ENCODE data around the gene SHROOM1.
A peak's percentile ranks its signal among the peaks of the same experiment; 100 is the strongest.

Gene SHROOM1

DNA sequence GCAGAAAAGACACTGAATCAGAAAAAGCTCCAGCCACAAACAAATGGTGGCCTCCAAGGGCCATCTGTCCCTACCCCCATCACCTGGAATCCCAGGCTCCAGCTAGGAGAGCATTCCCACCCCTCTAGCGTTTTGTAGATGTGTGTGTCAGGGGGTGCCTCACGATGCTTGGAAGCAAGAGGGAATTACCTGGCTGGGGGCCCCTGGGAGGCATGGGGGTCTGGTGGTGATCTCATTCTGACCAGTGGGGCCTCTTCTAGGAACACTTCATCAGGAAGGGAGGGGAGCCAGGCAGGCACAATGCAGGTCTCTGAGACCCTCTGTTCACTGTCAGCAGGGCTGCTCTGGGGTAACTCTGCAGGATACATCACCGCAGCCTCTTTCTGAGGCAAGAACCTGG is 6.0 kb downstream of the SHROOM1 start:
- DNase-seq (ENCODE audit: low read depth) = no peak

GRCh38 chr5:132823481-132824050 is 6.9 kb downstream of the SHROOM1 start:
- no peak for DNase-seq (ENCODE audit: low read depth)

GRCh38 chr5:132822650-132823480 is 7.6 kb downstream of the SHROOM1 start:
- DNase-seq (ENCODE audit: low read depth) = no peak

DNA sequence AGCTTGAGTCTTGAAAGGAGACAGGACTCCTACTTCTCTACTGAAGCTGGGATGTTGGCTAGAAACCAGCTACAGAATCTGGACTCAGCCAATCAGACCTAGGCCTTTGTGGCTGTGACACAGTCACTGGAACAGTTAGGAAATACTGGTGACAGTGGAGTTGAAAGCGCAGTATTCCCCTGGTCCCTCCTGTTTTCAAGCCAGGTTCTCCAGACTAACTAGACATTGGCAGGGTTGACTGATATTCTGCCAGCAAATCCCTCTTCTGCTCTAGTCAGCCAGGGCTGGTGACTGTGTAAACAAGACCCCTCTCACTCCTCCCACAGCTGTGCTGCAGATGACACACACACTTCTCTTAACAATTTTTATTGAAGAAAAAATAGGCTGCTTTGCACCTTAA is 8.7 kb downstream of the SHROOM1 start:
- DNase-seq (ENCODE audit: low read depth) = no peak

GRCh38 chr5:132821350-132821749 is 9.1 kb downstream of the SHROOM1 start:
- DNase-seq (ENCODE audit: low read depth) = no peak

GRCh38 chr5:132820162-132820754 is 10.2 kb downstream of the SHROOM1 start:
- DNase-seq (ENCODE audit: low read depth) = peak; percentile 64

GRCh38 chr5:132819468-132819867 is 11.0 kb downstream of the SHROOM1 start:
- DNase-seq (ENCODE audit: low read depth) = no peak

DNA sequence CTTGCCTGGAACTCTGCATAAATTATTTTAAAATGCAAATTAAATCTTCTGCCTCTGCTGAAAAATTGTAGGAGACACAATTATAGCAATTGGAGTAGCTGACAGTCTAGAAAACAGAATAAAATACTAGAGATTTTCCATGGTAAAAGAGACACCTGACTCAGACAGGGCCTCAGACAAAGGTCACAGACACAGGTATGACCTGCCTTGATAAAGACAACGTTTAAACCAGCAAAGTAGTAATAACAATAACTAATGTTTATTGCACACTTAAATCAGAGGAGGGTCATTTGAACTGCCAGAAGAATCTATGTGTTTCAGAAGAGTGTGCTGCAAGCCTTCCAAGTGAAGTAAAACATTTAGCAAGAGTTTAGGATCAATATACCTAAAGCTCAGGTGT is 13.4 kb downstream of the SHROOM1 start:
- DNase-seq (ENCODE audit: low read depth) = no peak

GRCh38 chr5:132816554-132816953 is 13.9 kb downstream of the SHROOM1 start:
- DNase-seq (ENCODE audit: low read depth) = no peak

- DNase-seq (ENCODE audit: low read depth) = no peak
Observed at GRCh38 chr5:132816083-132816482, 14.4 kb downstream of the SHROOM1 start.

- DNase-seq (ENCODE audit: low read depth) = no peak
Observed at GRCh38 chr5:132815454-132815853, 15.0 kb downstream of the SHROOM1 start.

DNA sequence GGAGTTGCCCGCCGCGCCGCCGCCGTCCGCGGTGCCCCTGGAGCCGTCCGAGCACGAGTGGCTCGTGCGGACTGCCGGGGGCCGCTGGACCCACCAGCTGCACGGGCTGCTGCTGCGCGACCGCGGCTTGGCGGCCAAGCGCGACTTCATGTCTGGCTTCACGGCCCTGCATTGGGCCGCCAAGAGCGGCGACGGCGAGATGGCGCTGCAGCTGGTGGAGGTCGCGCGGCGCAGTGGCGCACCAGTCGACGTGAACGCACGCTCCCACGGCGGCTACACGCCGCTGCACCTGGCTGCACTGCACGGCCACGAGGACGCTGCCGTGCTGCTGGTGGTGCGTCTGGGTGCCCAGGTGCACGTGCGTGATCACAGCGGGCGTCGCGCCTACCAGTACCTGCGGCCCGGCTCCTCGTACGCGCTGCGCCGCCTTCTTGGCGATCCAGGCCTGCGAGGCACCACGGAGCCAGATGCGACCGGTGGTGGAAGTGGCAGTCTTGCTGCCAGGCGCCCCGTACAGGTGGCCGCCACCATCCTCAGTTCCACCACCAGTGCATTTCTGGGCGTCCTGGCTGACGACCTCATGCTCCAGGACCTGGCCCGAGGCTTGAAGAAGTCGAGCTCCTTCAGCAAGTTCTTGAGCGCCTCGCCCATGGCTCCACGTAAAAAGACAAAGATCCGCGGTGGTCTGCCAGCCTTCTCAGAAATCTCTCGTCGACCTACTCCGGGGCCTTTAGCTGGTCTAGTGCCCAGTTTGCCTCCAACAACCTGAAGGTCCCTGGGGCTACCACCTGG is 15.7 kb downstream of the SHROOM1 start:
- DNase-seq (ENCODE audit: low read depth) = no peak

- DNase-seq (ENCODE audit: low read depth) = no peak
Observed at GRCh38 chr5:132813599-132814502, 16.6 kb downstream of the SHROOM1 start.

DNA sequence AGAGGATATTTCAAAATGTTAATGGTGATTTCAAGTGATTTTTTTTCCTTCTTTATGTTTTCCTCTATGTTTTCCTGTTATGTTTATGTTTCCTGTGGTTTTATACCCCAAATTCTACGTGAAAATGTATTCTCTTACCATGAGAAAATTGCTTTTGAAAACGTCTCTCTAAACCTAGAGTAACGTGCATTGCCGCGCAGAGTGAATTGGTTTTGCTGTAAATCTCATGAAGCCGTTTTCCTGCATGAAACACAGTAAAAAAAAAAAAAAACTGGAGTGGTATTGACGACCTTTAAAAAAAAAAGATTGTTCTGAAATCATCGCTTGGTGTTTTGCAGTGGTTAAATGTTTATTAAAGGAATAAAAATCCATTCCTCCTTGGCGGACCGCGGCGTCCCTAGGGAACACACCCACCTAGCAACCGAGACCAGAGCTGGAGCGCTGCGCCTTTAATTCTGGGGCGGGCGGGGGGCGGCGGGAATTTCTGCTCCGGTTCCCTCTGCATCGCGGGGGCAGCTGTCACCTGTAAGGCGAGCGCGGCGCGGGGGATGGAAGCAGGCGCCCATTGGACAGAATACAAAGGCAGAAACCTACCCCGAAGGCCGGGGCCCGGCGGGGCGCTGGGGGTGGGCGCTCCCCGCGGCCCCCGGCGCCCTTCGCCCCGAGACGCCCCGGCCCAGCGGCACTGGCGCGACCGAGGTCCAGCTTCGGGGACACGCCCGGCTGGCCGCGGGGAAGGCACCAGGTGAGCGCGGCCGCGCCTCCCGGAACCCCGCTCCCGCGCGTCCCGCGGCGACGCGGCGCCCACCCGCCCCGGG is 17.5 kb downstream of the SHROOM1 start, which contains the start of gene SOWAHA:
Gene SOWAHA (plus strand): TSS at position 522 of the 818 bp plus-strand sequence. CDS start 320 bp downstream, outside the sequence.
- DNase-seq (ENCODE audit: low read depth) = no peak

- DNase-seq (ENCODE audit: low read depth) = no peak
Observed at GRCh38 chr5:132812123-132812765, 18.2 kb downstream of the SHROOM1 start.

DNA sequence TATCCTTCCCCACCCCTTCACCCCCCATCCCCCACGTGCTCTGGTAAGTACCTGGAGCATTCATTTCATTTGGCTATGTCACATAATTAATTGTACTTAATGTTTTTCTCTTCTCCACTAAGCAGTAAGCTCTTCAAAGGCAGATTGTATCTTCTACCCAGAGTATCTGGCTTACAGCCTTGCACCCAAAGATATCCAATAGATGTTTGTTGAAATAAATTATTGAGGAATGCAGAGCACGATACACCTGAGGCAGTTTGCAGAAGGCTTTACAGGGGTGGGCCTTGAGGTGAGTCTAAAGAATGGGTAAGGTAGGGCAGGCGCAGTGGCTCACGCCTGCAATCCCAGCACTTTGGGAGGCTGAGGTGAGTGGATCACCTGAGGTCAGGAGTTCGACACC is 19.8 kb downstream of the SHROOM1 start:
- no peak for DNase-seq (ENCODE audit: low read depth)

DNA sequence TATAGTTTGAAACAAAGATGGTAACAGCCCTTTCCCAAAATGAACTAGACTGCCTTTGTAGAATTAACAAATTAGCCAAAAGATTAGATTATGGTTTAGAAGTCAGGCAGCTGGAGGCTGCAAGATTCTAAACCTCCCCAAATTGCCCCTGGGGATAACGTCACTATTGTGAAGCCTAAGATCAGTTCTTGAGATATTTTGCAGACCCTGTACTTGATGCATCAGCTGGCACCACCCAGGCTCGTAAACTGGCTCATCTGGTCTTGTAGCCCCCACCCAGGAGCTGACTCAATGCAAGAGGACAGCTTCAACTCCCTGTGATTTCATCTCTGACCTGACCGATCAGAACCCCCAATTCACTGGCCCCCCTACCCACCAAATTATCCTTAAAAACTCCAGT is 21.6 kb downstream of the SHROOM1 start:
- DNase-seq (ENCODE audit: low read depth) = no peak

DNA sequence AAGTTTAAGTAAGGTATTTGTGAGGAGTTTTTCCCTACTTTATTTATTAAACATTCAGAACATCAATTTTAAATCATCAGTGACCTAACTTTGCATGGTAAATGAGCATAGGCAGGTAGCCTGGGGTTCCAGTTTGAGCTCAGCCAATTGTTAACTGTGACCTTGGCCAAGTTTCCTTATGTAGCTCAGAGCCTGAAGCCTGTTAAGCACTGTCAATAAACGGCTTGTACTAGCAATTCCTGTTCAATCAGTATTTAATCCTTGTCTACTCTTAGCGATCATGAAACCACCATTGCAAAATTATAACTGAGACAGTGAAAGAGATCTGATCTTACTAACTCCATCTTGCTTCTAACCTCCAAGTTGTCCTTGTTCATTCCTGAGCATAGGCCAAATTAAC is 22.0 kb downstream of the SHROOM1 start:
- DNase-seq (ENCODE audit: low read depth) = no peak

DNA sequence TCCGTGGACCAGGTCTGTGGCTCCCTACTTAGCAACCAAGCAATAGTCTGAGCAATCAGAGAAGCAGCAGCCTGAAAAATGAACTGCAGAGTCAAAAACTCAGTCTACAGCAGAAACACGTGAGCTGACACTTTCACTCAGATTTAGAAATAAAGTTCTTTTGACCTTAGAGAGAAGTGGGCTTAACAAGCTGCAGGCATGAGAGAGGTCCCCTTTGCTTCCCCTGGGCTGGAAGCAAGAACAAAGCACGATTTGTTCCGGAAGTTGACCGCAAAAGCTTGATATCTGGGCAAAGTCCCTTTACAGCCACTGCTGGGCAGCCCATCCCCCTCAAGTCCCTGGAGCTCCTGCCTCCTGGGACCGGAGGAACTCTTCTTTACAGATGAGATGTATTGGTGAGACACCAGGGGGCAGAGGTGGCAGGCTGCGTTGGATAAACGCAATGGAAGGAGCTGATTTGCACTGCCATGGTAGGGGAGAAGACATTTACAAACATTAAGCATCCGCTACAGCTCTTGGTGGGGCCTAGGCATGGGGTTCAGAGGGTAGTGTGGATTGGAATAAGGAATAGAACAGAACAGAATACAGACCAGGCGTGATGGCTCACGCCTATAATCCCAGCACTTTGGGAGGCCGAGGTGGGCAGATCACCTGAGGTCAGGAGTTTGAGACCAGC is 23.1 kb downstream of the SHROOM1 start:
- DNase-seq (ENCODE audit: low read depth) = no peak

Measured in GM04504 (cell line).